PC-3 (cell line): ENCODE results near the gene SMYD3.

Experiments
- CTCF ChIP-seq: fragments of 300-600 bp; sonication (generic); conservative IDR thresholded peaks from 2 replicates; pipeline ENCODE4 v1.5.1; 2017; ENCODE audit warnings: antibody characterized with exemption, low read depth, mild to moderate bottlenecking, low read length
- EZH2 ChIP-seq: fragments of 300-600 bp; sonication (generic); IDR thresholded peaks from one replicate; pipeline ENCODE4 v1.6.1; 2017; ENCODE audit warnings: antibody characterized with exemption, mild to moderate bottlenecking, low read length; ENCODE audit not compliant: unreplicated experiment
- EZH2phosphoT487 ChIP-seq: fragments of 300-600 bp; sonication (generic); IDR thresholded peaks from 2 replicates; pipeline ENCODE4 v1.6.1; 2018; ENCODE audit warnings: mild to moderate bottlenecking, antibody characterized with exemption, low read length, borderline replicate concordance

- TF ChIP-seq CTCF (no peak), EZH2phosphoT487 (no peak), EZH2 (no peak)
These were observed 474.1 kb downstream of the SMYD3 start for GRCh38 chr1:246032984-246033383.
